ENCODE data around the gene TRERF1.

TRERF1 gene

GRCh38 chr6:42274898-42275297 is 176.8 kb downstream of the TRERF1 start:
- TF ChIP-seq CTCF (IDR thresholded peaks at IDR 0.05; ENCODE audit: extremely low read depth, insufficient read depth, missing control alignments), result no peak
- DNase-seq (ENCODE audit: low spot score), result no peak
- in situ Hi-C loops (cut with MboI; ENCODE audit: low pct_unique_long_range_greater_than_20kb, low sequenced_read_pairs, unreplicated experiment), result loop anchor here (25.0 kb wide), 1 partner anchor 262 kb away; no protein-coding TSS in a partner anchor

- no peak for DNase-seq (ENCODE audit: low spot score)
- in situ Hi-C loops (cut with MboI; ENCODE audit: low pct_unique_long_range_greater_than_20kb, low sequenced_read_pairs, unreplicated experiment), result loop anchor here (25.0 kb wide), 1 partner anchor 265 kb away; no protein-coding TSS in a partner anchor
- TF ChIP-seq CTCF (IDR thresholded peaks at IDR 0.05; ENCODE audit: extremely low read depth, insufficient read depth, missing control alignments), result no peak
These were observed 179.6 kb downstream of the TRERF1 start for GRCh38 chr6:42271834-42272805.

- in situ Hi-C loops (cut with MboI; ENCODE audit: low pct_unique_long_range_greater_than_20kb, low sequenced_read_pairs, unreplicated experiment), result loop anchor here (25.0 kb wide), 1 partner anchor 267 kb away; no protein-coding TSS in a partner anchor
- DNase-seq (ENCODE audit: low spot score), result no peak
- TF ChIP-seq CTCF (IDR thresholded peaks at IDR 0.05; ENCODE audit: extremely low read depth, insufficient read depth, missing control alignments), result no peak
These were observed 181.7 kb downstream of the TRERF1 start for GRCh38 chr6:42269974-42270510.

GRCh38 chr6:42269553-42269952 is 182.2 kb downstream of the TRERF1 start:
- TF ChIP-seq CTCF (IDR thresholded peaks at IDR 0.05; ENCODE audit: extremely low read depth, insufficient read depth, missing control alignments), result no peak
- peak; percentile 84 for DNase-seq (ENCODE audit: low spot score)
- in situ Hi-C loops (cut with MboI; ENCODE audit: low pct_unique_long_range_greater_than_20kb, low sequenced_read_pairs, unreplicated experiment), result loop anchor here (25.0 kb wide), 1 partner anchor 268 kb away; no protein-coding TSS in a partner anchor

- in situ Hi-C loops (cut with MboI; ENCODE audit: low pct_unique_long_range_greater_than_20kb, low sequenced_read_pairs, unreplicated experiment), result loop anchor here (25.0 kb wide), 1 partner anchor 268 kb away; no protein-coding TSS in a partner anchor
- no peak for TF ChIP-seq CTCF (IDR thresholded peaks at IDR 0.05; ENCODE audit: extremely low read depth, insufficient read depth, missing control alignments)
- DNase-seq (ENCODE audit: low spot score), result no peak
These were observed 182.9 kb downstream of the TRERF1 start for GRCh38 chr6:42268835-42269204.

- DNase-seq (ENCODE audit: low spot score), result no peak
- in situ Hi-C loops (cut with MboI; ENCODE audit: low pct_unique_long_range_greater_than_20kb, low sequenced_read_pairs, unreplicated experiment), result loop anchor here (25.0 kb wide), 1 partner anchor 269 kb away; no protein-coding TSS in a partner anchor
These were observed 183.5 kb downstream of the TRERF1 start for GRCh38 chr6:42268016-42268834.

More at GRCh38 chr6:42268016-42268834, 183.5 kb downstream of the TRERF1 start:
- no peak for TF ChIP-seq CTCF (IDR thresholded peaks at IDR 0.05; ENCODE audit: extremely low read depth, insufficient read depth, missing control alignments)

Data from GM13977 (cell line).